SU-DHL-6 (cell line): ENCODE results near the gene CLSTN2.

ENCODE experiments used
- H2AFZ ChIP-seq: fragments of 200-600 bp; sonication (generic); 2 replicates; pipeline ENCODE4 v1.6.1; 2014; ENCODE audit warnings: low read depth, mild to moderate bottlenecking, moderate library complexity, mixed read lengths, antibody characterized with exemption, low read length; ENCODE audit not compliant: severe bottlenecking
- H3F3A ChIP-seq: fragments of 200-600 bp; shearing (Covaris generic); 2 replicates; pipeline ENCODE4 v1.6.0; 2016; ENCODE audit warnings: antibody characterized with exemption, mild to moderate bottlenecking; ENCODE audit not compliant: insufficient read depth
- H3K27ac ChIP-seq: fragments of 200-600 bp; sonication (generic); 2 replicates; pipeline ENCODE4 v1.5.1; 2016; ENCODE audit warnings: low read depth, mild to moderate bottlenecking, low read length, moderate library complexity, mixed read lengths
- H3K27me3 ChIP-seq: fragments of 200-600 bp; sonication (generic), shearing (Covaris generic); 2 replicates; pipeline ENCODE4 v1.6.0; 2014; ENCODE audit warnings: mild to moderate bottlenecking, low read length
- H3K36me3 ChIP-seq: fragments of 200-600 bp; sonication (generic); 2 replicates; pipeline ENCODE4 v1.6.1; 2014; ENCODE audit warnings: mild to moderate bottlenecking, low read length, mixed read lengths
- H3K4me2 ChIP-seq: fragments of 300-600, 200-600 bp; shearing (Covaris generic), sonication (generic); 2 replicates; pipeline ENCODE4 v1.6.0; 2014; ENCODE audit warnings: low read length, low read depth, mild to moderate bottlenecking; ENCODE audit not compliant: poor library complexity, severe bottlenecking
- H3K4me3 ChIP-seq: fragments of 200-600 bp; sonication (generic); 2 replicates; pipeline ENCODE4 v1.5.1; 2014; ENCODE audit warnings: antibody characterized with exemption, low read length, mild to moderate bottlenecking, mixed read lengths; ENCODE audit not compliant: insufficient read depth, poor library complexity, severe bottlenecking
- H3K79me2 ChIP-seq: fragments of 200-600 bp; sonication (generic); 2 replicates; pipeline ENCODE4 v1.6.1; 2014; ENCODE audit warnings: mild to moderate bottlenecking, low read length, moderate library complexity; ENCODE audit not compliant: insufficient read depth
- H3K9ac ChIP-seq: fragments of 200-600 bp; sonication (generic); 2 replicates; pipeline ENCODE4 v1.7.0; 2014; ENCODE audit warnings: mild to moderate bottlenecking, low read length
- H3K9me2 ChIP-seq: fragments of 200-600 bp; sonication (generic); replicated peaks from 2 replicates; pipeline ENCODE4 v1.6.1; 2014; ENCODE audit warnings: low read length; ENCODE audit not compliant: insufficient read depth
- H3K9me3 ChIP-seq: fragments of 200-600 bp; sonication (generic); 2 replicates; pipeline ENCODE4 v1.6.1; 2014; ENCODE audit warnings: low read length, mixed read lengths; ENCODE audit not compliant: insufficient read depth
- H4K20me1 ChIP-seq: fragments of 200-600 bp; sonication (generic); 2 replicates; pipeline ENCODE4 v1.6.1; 2014; ENCODE audit warnings: low read depth, mild to moderate bottlenecking, antibody characterized with exemption, low read length, moderate library complexity, mixed read lengths
- CTCF ChIP-seq: fragments of 200-600 bp; sonication (generic); IDR thresholded peaks from one replicate; pipeline ENCODE4 v1.5.1; 2017; ENCODE audit warnings: antibody characterized with exemption, mild to moderate bottlenecking, low read length, moderate library complexity; ENCODE audit not compliant: insufficient read depth, poor library complexity, severe bottlenecking
- EZH2phosphoT487 ChIP-seq: fragments of 200-600 bp; sonication (generic), shearing (Covaris generic); conservative IDR thresholded peaks from 2 replicates; pipeline ENCODE4 v1.6.1; 2018; ENCODE audit warnings: mild to moderate bottlenecking, antibody characterized with exemption, low read length, moderate library complexity, mixed read lengths

The CLSTN2 gene

GRCh38 chr3:140249188-140249587 lies 314.2 kb downstream of the CLSTN2 start:
- Histone ChIP-seq H3K4me2 (no peak overlapping the region), H3F3A (no peaks in the 10 kb centered on the region), H3K36me3 (no peaks in the 10 kb centered on the region), H3K9me2 (no peaks in the 10 kb centered on the region), H3K79me2 (no peaks in the 10 kb centered on the region), H3K27ac (no peak overlapping the region), H3K4me3 (no peak overlapping the region), H3K27me3 (no peaks in the 10 kb centered on the region), H2AFZ (no peak overlapping the region), H3K9me3 (no peaks in the 10 kb centered on the region), H3K9ac (no peak overlapping the region), H4K20me1 (no peaks in the 10 kb centered on the region)
- TF ChIP-seq EZH2phosphoT487 (no peak), CTCF (no peak)

DNA sequence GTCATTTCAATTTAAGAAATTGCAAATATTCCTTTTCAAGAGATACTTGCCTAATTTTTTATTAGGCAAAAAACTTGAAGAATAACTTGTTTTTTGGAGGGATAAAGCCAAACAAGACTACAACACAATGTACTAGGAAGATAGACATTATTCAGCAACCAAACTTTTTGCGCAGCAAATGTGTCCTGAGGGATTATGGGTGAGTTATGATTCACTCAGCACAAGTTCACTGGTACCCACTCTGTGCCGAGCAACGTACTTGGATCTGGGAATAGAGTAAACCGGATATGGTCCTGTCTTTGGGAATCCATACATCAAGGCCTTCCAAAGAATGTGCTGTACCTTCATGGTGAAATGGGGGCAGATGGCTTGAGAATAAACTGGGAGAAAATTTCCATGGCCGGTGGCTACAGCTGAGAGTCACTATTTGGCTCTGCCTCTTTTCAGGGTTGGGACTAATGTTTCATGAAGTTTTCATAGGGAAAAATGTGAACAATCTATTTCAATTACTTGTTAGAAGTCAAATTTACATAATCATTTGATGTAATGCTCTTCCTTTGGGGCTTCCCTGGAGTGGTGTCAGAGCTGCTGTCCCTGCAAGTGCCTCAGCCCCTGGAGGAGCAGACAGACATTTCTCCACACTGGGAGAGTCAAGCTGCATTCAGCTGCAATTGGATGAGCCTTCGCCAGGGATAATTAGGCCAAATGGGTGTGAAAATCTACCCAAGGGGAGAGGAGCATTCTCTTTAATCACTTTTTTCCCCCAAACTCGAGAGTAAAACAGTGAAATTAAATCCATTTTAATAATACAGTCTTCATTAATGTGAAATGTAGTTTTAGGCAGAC lies 315.2 kb downstream of the CLSTN2 start:
- TF ChIP-seq CTCF: no peak
- no peak for TF ChIP-seq EZH2phosphoT487
- no peak overlapping the region for H3K4me3 ChIP-seq
- H3K9me3 ChIP-seq: no peaks in the 10 kb centered on the region
- H3K27ac ChIP-seq: no peak overlapping the region
- H4K20me1 ChIP-seq: no peaks in the 10 kb centered on the region
- no peak overlapping the region for H2AFZ ChIP-seq
- no peak overlapping the region for H3K4me2 ChIP-seq
- H3K79me2 ChIP-seq: no peaks in the 10 kb centered on the region
- H3K9ac ChIP-seq: no peak overlapping the region
- no peaks in the 10 kb centered on the region for H3K36me3 ChIP-seq
- H3K27me3 ChIP-seq: no peaks in the 10 kb centered on the region
- no peaks in the 10 kb centered on the region for H3F3A ChIP-seq
- H3K9me2 ChIP-seq: no peaks in the 10 kb centered on the region

GRCh38 chr3:140250945-140251344 lies 316.0 kb downstream of the CLSTN2 start:
- no peak overlapping the region for H3K4me3 ChIP-seq

More at GRCh38 chr3:140250945-140251344, 316.0 kb downstream of the CLSTN2 start:
- Histone ChIP-seq H3K9me3 (no peaks in the 10 kb centered on the region), H3K9me2 (no peaks in the 10 kb centered on the region), H3F3A (no peaks in the 10 kb centered on the region), H3K27ac (no peak overlapping the region), H3K36me3 (no peaks in the 10 kb centered on the region), H3K27me3 (no peaks in the 10 kb centered on the region), H3K79me2 (no peaks in the 10 kb centered on the region), H4K20me1 (no peaks in the 10 kb centered on the region), H3K9ac (no peak overlapping the region), H2AFZ (no peak overlapping the region), H3K4me2 (no peak overlapping the region)
- TF ChIP-seq CTCF (no peak), EZH2phosphoT487 (no peak)
